HG02938 (cell line): ENCODE results near the gene MOGAT3.
A peak's percentile ranks its signal among the peaks of the same experiment; 100 is the strongest.

Experiments
- ATAC-seq: cut with Tn5 transposase; IDR thresholded peaks from one replicate; pipeline ENCODE4 v1.9.1; 2021; ENCODE audit warnings: mild to moderate bottlenecking, moderate library complexity; ENCODE audit not compliant: unreplicated experiment

Gene MOGAT3

GRCh38 chr7:101234636-101235035, 33.8 kb upstream of the MOGAT3 start:
- no peak for ATAC-seq

GRCh38 chr7:101233907-101234547, 33.2 kb upstream of the MOGAT3 start:
- ATAC-seq = no peak

GRCh38 chr7:101232141-101232850, 31.5 kb upstream of the MOGAT3 start:
- ATAC-seq = no peak

DNA sequence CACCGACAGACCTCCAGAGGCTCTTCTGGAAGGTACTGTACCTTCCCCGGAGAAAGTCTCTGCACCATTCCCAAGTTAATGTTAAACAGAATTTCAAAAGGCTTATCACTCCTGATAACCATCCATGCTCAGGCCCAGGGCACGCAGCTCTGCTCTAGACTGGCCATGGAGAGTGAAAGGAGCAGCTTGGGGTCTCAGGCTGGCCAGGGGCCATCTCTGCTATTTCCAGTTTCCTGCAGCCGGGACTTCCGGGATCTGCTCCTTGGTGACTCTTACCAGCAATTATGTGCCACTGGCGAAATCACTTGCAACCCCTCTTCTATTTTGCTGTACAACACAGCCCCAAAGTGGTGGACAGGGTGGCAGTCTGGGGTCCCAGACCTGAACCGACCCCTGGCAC, 30.8 kb upstream of the MOGAT3 start:
- no peak for ATAC-seq

DNA sequence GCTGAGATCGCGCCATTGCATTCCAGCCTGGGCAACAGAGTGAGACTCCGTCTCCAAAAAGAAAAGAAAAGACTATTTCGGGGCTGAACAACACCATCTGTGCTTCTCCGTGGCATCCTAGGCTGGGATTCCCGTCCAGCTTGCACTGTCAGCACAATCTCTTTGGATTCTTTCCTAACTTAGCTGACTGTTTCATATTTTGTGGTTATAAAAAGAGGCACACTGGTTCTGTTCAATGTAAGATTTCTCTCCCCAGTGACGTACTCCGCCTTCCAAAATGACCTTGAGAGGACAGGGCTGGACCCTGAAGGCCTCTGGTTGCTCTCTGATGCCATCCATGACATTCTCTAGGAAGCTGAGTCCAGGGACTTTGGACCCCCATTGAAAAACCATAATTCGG, 25.9 kb upstream of the MOGAT3 start:
- no peak for ATAC-seq

DNA sequence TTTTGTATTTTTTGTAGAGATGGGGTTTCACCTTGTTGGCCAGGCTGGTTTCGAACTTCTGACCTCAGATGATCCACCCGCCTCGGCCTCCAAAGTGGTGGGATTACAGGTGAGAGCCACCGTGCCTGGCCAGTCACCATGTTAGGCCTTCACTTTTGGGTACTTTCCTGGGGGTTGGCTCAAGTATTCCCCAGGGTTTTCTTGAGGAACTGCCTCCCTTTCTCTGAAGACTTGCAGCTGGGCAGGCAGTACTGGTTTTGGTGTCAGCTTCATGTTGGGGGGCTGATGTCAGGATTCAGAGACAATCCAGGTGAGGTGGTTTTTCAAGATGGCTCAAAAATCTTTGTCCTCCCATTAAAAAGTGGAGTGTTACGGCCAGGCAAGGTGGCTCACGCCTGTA, 24.8 kb upstream of the MOGAT3 start:
- ATAC-seq = no peak

- no peak for ATAC-seq
Observed at GRCh38 chr7:101223528-101223927, 22.7 kb upstream of the MOGAT3 start.

GRCh38 chr7:101222275-101222830, 21.5 kb upstream of the MOGAT3 start:
- ATAC-seq = no peak

- ATAC-seq = no peak
Observed at GRCh38 chr7:101220295-101220694, 19.5 kb upstream of the MOGAT3 start.

DNA sequence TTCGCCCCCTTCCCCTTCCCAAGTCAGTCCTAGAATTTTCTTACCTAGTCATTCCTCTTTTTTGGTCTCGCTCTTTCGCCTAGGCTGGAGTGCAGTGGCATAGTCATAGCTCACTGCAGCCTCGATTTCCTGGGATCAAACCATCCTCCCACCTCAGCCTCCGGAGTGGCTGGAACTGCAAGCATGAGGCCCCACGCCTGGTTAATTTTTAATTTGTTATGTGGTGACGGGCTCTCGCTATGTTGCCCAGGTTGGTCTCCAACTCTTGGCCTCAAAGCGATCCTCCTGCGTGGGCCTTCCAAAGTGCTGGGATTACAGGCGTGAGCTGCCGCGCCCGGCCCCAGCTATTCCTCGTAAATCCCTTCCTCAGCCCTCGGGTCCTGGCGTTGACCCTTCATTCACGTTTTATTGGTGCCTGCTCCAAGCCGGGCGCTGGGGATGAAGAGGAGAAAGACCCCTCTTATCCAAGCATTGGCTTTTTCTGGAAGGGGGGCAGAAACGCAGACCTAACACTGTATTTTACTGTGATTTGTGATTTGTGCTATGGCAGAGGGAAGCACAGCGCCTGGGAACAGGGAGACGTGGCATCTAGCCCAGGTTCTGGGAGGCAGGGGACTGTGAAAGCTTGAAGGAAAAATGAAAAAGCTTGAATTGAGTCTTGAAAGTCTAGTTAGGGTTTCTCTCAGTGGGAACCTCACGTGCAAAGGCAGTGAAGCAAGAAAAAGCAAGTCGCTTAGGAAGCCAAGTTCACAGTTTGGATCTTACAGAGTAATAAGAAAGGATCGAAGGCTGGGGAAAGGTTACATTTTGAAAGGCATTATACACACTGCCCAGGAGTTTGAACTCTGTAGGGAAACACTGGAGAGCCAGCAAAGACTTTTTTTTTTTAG, 17.6 kb upstream of the MOGAT3 start:
- ATAC-seq = peak; percentile 15

GRCh38 chr7:101217388-101218235, 16.8 kb upstream of the MOGAT3 start, which contains the start of the genes PLOD3 and ZNHIT1:
Gene PLOD3 (minus strand): TSS chr7:101217581. CDS start chr7:101217274, 307 bp downstream.
Gene ZNHIT1 (plus strand): TSS chr7:101218165. CDS start chr7:101218196, 31 bp downstream.
- ATAC-seq = peak; percentile 55

DNA sequence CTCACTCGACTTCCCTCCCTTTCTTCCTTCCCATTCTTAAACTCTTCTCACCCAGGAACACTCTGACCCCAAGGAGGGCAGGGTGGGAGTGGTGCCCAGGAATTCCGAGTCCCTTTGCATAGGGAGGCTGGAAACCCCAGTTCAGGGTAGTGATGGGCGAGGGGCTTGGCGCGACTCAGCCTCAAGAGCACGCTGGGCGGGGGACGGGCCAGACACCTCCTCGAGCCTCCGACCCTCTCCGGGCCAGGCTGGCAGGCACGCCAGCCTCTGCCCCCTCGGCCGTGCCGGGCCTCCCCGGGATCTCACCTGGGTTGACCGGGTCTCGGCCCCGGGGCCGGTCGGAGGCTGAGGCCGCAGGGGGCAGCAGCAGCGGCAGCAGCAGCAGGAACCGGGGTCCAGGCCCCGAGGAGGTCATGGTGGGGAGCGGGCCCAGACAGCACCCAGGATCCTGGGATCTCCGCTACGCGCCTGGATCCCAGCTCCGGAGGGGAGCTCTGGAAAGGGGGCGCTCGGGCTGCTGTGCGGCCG, 16.1 kb upstream of the MOGAT3 start:
- ATAC-seq = no peak

- ATAC-seq = no peak
Observed at GRCh38 chr7:101216001-101216859, 15.4 kb upstream of the MOGAT3 start.

DNA sequence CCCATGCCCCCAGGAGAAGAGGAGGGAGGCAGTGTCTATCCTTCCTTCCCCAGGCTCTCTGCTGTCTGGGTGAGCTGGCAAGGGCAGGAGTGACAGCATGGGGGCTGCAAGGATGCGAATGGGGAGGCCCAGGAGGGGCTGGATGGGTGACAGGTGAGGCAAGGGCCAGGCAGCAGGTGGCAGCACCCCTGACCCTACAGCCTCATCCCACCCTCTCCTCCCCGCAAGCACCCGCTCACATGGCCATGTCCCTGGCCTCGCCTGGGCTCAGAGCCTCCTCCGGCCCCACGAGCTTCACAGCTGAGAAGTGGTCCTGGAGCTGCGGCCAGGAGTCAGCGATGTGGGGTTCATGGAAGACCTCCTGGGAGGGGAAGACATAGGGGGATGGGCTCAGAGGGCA, 11.2 kb upstream of the MOGAT3 start:
- no peak for ATAC-seq

- ATAC-seq = no peak
Observed at GRCh38 chr7:101211501-101211900, 10.7 kb upstream of the MOGAT3 start.

- no peak for ATAC-seq
Observed at GRCh38 chr7:101210143-101210542, 9.3 kb upstream of the MOGAT3 start.

DNA sequence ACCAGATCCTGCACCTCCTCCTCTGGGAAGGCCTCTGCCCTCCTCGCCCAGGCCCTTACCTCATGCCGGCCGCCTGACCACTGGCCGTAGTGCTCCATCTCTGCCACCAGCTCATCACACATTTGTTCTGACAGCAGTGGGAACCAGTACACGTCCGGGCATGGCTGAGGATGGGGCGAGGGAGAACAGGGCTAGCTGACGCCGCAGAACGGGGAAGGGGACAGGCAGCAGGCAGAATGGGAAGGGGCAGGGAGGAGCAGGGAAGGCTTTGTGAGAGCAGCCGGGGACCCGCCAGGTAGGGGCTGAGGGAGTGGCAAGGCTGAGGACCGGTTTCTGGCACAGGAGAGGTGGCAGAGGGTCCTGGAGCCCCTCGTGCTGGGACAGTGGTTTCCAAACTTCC, 8.0 kb upstream of the MOGAT3 start:
- ATAC-seq = no peak

DNA sequence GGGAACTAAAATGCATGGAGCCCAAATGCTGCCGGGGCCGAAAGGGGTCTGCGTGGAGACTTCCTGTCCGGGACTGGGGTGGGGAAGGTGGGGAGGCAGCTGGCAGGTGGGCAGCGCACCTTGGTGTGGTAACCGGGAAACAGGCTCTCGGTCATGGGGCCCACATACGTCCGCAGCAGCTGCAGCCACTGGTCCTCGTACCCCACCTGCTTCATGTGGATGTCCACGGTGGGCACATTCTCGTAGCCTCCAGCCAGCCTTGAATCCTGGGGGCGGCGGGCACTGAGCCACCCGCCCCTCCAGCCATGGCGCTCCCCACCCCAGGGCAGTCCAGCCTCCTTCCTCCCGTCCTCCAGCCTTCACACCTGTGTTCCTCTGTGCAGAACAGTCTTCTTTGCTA, 6.6 kb upstream of the MOGAT3 start:
- no peak for ATAC-seq

DNA sequence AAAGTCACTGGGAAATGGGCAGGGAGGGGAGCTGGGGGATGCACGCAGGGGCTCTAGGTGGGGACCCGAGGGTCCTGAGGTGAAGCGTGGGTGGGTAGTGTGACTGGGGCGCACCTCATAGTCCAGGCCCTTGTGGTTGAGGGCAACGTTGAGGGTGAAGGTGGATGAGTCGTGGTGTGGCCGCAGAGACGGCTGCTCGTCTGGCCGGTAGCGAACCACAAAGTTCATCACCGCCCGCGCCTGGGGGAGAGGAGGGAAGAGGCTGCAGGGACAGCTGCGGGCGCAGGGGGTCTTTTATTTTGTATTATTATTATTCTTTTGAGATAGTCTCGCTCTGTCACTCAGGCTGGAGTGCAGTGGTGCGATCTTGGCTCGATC, 5.8 kb upstream of the MOGAT3 start:
- no peak for ATAC-seq
